SU-DHL-6 (cell line): ENCODE measurements around the gene DENND5A.

Experiments used
- H2AFZ ChIP-seq: fragments of 200-600 bp; sonication (generic); 2 replicates; pipeline ENCODE4 v1.6.1; 2014; ENCODE audit warnings: low read depth, mild to moderate bottlenecking, moderate library complexity, mixed read lengths, antibody characterized with exemption, low read length; ENCODE audit not compliant: severe bottlenecking
- H3F3A ChIP-seq: fragments of 200-600 bp; shearing (Covaris generic); 2 replicates; pipeline ENCODE4 v1.6.0; 2016; ENCODE audit warnings: antibody characterized with exemption, mild to moderate bottlenecking; ENCODE audit not compliant: insufficient read depth
- H3K27ac ChIP-seq: fragments of 200-600 bp; sonication (generic); 2 replicates; pipeline ENCODE4 v1.5.1; 2016; ENCODE audit warnings: low read depth, mild to moderate bottlenecking, low read length, moderate library complexity, mixed read lengths
- H3K27me3 ChIP-seq: fragments of 200-600 bp; sonication (generic), shearing (Covaris generic); 2 replicates; pipeline ENCODE4 v1.6.0; 2014; ENCODE audit warnings: mild to moderate bottlenecking, low read length
- H3K36me3 ChIP-seq: fragments of 200-600 bp; sonication (generic); 2 replicates; pipeline ENCODE4 v1.6.1; 2014; ENCODE audit warnings: mild to moderate bottlenecking, low read length, mixed read lengths
- H3K4me2 ChIP-seq: fragments of 300-600, 200-600 bp; shearing (Covaris generic), sonication (generic); 2 replicates; pipeline ENCODE4 v1.6.0; 2014; ENCODE audit warnings: low read length, low read depth, mild to moderate bottlenecking; ENCODE audit not compliant: poor library complexity, severe bottlenecking
- H3K4me3 ChIP-seq: fragments of 200-600 bp; sonication (generic); 2 replicates; pipeline ENCODE4 v1.5.1; 2014; ENCODE audit warnings: antibody characterized with exemption, low read length, mild to moderate bottlenecking, mixed read lengths; ENCODE audit not compliant: insufficient read depth, poor library complexity, severe bottlenecking
- H3K79me2 ChIP-seq: fragments of 200-600 bp; sonication (generic); 2 replicates; pipeline ENCODE4 v1.6.1; 2014; ENCODE audit warnings: mild to moderate bottlenecking, low read length, moderate library complexity; ENCODE audit not compliant: insufficient read depth
- H3K9ac ChIP-seq: fragments of 200-600 bp; sonication (generic); 2 replicates; pipeline ENCODE4 v1.7.0; 2014; ENCODE audit warnings: mild to moderate bottlenecking, low read length
- H3K9me2 ChIP-seq: fragments of 200-600 bp; sonication (generic); replicated peaks from 2 replicates; pipeline ENCODE4 v1.6.1; 2014; ENCODE audit warnings: low read length; ENCODE audit not compliant: insufficient read depth
- H3K9me3 ChIP-seq: fragments of 200-600 bp; sonication (generic); 2 replicates; pipeline ENCODE4 v1.6.1; 2014; ENCODE audit warnings: low read length, mixed read lengths; ENCODE audit not compliant: insufficient read depth
- H4K20me1 ChIP-seq: fragments of 200-600 bp; sonication (generic); 2 replicates; pipeline ENCODE4 v1.6.1; 2014; ENCODE audit warnings: low read depth, mild to moderate bottlenecking, antibody characterized with exemption, low read length, moderate library complexity, mixed read lengths
- EZH2phosphoT487 ChIP-seq: fragments of 200-600 bp; sonication (generic), shearing (Covaris generic); conservative IDR thresholded peaks from 2 replicates; pipeline ENCODE4 v1.6.1; 2018; ENCODE audit warnings: mild to moderate bottlenecking, antibody characterized with exemption, low read length, moderate library complexity, mixed read lengths
- TF ChIP-seq, protein P1 (sequence below): fragments of 200-600 bp; sonication (generic); IDR thresholded peaks from one replicate; pipeline ENCODE4 v1.5.1; 2017; ENCODE audit warnings: antibody characterized with exemption, mild to moderate bottlenecking, low read length, moderate library complexity; ENCODE audit not compliant: insufficient read depth, poor library complexity, severe bottlenecking

DENND5A gene

DNA sequence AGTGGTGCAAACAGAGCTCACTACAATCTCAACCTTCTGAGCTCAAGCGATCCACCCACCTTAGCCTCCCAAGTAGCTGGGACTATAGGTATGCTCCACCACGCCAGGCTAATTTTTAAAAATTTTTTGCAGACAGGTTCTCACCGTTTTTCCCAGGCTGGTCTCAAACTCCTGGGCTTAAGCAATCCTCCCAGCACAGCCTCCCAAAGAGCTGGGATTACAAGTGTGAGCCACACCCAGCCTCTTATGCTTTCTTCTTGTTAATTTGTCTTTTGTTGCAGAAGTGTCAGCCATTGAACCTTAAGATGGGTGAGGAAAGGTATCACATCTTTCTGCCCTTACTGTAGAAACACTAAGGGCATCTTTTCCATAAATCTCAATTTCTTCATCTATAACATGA, 34.9 kb downstream of the DENND5A start:
- Histone ChIP-seq H3K27ac (no peak overlapping the region), H3K4me2 (no peak overlapping the region), H3K9me3 (no peaks in the 10 kb centered on the region), H3K4me3 (no peak overlapping the region), H3F3A (no peaks in the 10 kb centered on the region), H4K20me1 (peaks cover 4% of the 10 kb centered on the region; the same call in 1 of the 2 replicates), H3K79me2 (no peaks in the 10 kb centered on the region), H3K9me2 (no peaks in the 10 kb centered on the region), H3K27me3 (no peaks in the 10 kb centered on the region), H2AFZ (no peak overlapping the region), H3K36me3 (no peaks in the 10 kb centered on the region), H3K9ac (no peak overlapping the region)
- no peak for TF ChIP-seq EZH2phosphoT487
- TF ChIP-seq, protein P1, sequence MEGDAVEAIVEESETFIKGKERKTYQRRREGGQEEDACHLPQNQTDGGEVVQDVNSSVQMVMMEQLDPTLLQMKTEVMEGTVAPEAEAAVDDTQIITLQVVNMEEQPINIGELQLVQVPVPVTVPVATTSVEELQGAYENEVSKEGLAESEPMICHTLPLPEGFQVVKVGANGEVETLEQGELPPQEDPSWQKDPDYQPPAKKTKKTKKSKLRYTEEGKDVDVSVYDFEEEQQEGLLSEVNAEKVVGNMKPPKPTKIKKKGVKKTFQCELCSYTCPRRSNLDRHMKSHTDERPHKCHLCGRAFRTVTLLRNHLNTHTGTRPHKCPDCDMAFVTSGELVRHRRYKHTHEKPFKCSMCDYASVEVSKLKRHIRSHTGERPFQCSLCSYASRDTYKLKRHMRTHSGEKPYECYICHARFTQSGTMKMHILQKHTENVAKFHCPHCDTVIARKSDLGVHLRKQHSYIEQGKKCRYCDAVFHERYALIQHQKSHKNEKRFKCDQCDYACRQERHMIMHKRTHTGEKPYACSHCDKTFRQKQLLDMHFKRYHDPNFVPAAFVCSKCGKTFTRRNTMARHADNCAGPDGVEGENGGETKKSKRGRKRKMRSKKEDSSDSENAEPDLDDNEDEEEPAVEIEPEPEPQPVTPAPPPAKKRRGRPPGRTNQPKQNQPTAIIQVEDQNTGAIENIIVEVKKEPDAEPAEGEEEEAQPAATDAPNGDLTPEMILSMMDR = no peak

DNA sequence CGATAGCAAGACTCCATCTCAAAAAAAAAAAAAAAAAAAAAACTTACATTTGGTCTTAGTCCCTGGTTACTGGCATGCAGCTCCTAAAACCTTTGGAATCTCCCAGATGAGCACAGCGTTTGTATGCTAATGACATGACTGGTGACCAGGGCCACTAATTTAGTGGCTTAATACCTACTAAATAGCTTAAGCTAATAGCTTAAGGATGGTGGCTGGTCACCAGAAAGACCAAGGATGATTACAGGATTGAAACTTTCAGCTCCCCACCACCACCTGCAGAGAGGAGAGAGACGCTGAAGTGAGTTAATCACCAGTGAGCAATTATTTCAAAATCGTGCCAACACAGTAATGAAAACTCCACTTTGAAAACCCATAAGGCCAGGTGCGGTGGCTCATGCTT, 37.1 kb downstream of the DENND5A start:
- Histone ChIP-seq H2AFZ (no peak overlapping the region), H3K4me2 (no peak overlapping the region), H3K27ac (no peak overlapping the region), H3K9me3 (no peaks in the 10 kb centered on the region), H3K36me3 (no peaks in the 10 kb centered on the region), H4K20me1 (peaks cover 4% of the 10 kb centered on the region; the same call in 1 of the 2 replicates), H3F3A (no peaks in the 10 kb centered on the region), H3K79me2 (no peaks in the 10 kb centered on the region), H3K9ac (no peak overlapping the region), H3K9me2 (no peaks in the 10 kb centered on the region), H3K27me3 (no peaks in the 10 kb centered on the region), H3K4me3 (no peak overlapping the region)
- TF ChIP-seq, protein P1 = no peak
- no peak for TF ChIP-seq EZH2phosphoT487

DNA sequence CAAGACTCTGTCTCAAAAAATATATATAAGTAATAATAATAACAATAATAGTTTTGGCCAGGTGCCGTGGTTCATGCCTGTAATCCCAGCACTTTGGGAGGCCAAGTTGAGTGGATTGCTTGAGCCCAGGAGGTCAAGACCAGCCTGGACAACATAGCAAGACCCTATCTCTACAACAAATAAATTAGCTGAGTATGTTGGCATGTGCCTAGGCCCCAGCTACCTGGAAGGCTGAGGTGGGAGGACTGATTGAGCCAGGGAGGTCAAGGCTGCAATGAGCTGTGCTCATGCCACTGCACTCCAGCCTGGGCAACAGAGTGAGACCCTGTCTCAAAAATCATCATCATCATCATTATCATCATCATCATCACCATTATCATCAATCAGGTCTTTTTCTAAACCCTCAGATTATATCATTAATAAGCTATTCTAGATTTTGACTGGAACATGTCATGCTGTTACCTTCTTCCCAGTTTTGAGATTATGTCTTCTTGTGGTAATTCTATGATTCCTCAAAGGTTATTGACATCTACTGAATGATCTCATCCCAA, 39.3 kb downstream of the DENND5A start:
- Histone ChIP-seq H3K27me3 (no peaks in the 10 kb centered on the region), H3K4me2 (no peak overlapping the region), H3K9ac (no peak overlapping the region), H3K4me3 (no peak overlapping the region), H3K9me3 (no peaks in the 10 kb centered on the region), H3K9me2 (no peaks in the 10 kb centered on the region), H3F3A (no peaks in the 10 kb centered on the region), H3K36me3 (no peaks in the 10 kb centered on the region), H3K27ac (no peak overlapping the region), H4K20me1 (peaks cover 7% of the 10 kb centered on the region; the same call in 1 of the 2 replicates), H3K79me2 (no peaks in the 10 kb centered on the region), H2AFZ (no peak overlapping the region)
- TF ChIP-seq, protein P1 = no peak
